ENCODE measurements around the gene IGSF8.

DNA sequence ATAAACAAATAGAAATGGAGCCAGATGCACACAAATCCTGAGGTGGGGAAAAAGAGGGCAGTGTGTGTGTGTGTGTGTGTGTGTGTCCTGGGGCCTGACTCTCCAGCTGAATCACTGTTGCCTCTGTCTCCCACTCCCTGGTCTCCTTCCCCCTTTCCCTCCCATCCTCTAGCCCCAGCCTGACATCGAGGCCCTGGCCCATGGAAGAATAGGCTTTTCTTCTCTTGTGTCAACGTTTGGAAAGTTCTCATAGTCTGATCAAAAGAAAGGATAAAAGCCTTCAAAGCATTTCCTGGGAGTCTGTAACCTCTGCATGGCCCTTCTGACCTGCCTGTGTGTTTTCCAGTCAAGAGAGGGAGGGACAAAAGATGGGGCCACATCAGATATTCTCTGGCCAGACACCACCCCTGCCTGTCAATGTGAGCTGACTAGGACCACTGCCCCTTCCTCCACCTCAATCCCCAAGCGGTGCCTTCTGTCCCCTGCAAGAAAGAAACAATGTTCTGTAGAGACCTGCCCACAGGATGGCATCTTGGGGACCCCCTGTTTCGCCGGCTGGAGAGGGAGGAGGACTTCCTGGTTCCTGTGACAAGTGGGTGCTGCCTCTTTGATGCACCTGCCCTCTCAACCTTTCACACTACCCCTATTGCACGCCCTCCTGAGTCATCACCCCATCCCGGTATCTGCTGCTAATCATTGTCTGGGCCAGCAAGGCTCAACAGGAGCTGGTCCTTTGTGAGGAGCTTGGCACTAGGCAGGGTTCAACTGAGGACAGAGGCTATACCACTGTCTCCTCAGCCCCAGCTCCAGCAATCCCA lies 44.7 kb downstream of the IGSF8 start:
- TF ChIP-seq POLR2AphosphoS5 (IDR thresholded peaks at IDR 0.05; ENCODE audit: low read depth, low read length) (no peak), POLR2A (IDR thresholded peaks at IDR 0.05; ENCODE audit: low read depth, low read length) (no peak), TAF1 (IDR thresholded peaks at IDR 0.05; ENCODE audit: borderline replicate concordance, low read depth, low read length) (no peak)

All from GM12892 (cell line).